Pericardium fibroblast (primary cell): ENCODE measurements around the gene ATP5MC3. TPM values are rescaled to one million over a fixed set of nuclear protein-coding genes. Genes with fewer than 3 reads are reported as not detected.

ENCODE experiments used
- total RNA-seq: library from RNA; depleted of rRNA; stranded (reverse); fragments of >200 nt; gene quantifications from 2 replicates; pipeline ENCODE4 v1.2.3, GENCODE V29; 2015

The ATP5MC3 gene
- total RNA-seq: 169 and 212 TPM in 2 replicates

GRCh38 chr2:175181104-175181876 is at the start of gene ATP5MC3:
Gene ATP5MC3, minus strand, starts transcription at chr2:175181710. Its CDS starts 317 bp downstream, at chr2:175181393.

GRCh38 chr2:175167792-175168563 is 13.5 kb downstream of the ATP5MC3 start, which contains the start of gene ATF2:
Gene ATF2, minus strand, starts transcription at chr2:175168203. Its CDS starts 31,760 bp downstream, at chr2:175136443.

Other genes with a start within 250 kb of the ATP5MC3 start
- gene CHN1, start 176.3 kb downstream of the ATP5MC3 start, total RNA-seq: 27.5 and 46.6 TPM in 2 replicates
- gene ATF2, start 13.5 kb downstream of the ATP5MC3 start, total RNA-seq: 19.6 and 26.0 TPM in 2 replicates